Body of pancreas (tissue), 4 donors: ENCODE results near the gene ATP6V1F. TPM values are rescaled to one million over a fixed set of nuclear protein-coding genes. Genes with fewer than 3 reads are reported as not detected.

Experiments used
- ATAC-seq: fragments of 150-250 bp; one replicate; pipeline ENCODE4 v1.9.1; 2016
- DNase-seq, 4 donors: peaks; one replicate each; pipeline ENCODE4 v3.0.0-alpha.2; 2019
- H3K27ac ChIP-seq, 4 donors: fragments of 200-600 bp; sonication (generic); 1 replicate in 3 of 4; 2 replicates in 1 of 4; pipeline versions ENCODE4 v1.5.1 to v1.6.1; 2016 to 2019; ENCODE audit warnings: mild to moderate bottlenecking in 1 of 4, mixed read lengths in 1 of 4, moderate library complexity in 1 of 4
- H3K27me3 ChIP-seq, 2 donors: fragments of 200-600 bp; sonication (generic); one replicate each; pipeline ENCODE4 v1.6.0; 2016; ENCODE audit warnings: mild to moderate bottlenecking in 1 of 2
- H3K36me3 ChIP-seq, 2 donors: fragments of 200-600 bp; sonication (generic); replicated peaks in 1 of 2; 2 replicates each; pipeline ENCODE4 v1.5.1; 2016; ENCODE audit warnings: low read depth in 2 of 2; ENCODE audit not compliant: insufficient read depth in 1 of 2
- H3K4me1 ChIP-seq: fragments of 200-600 bp; sonication (generic); one replicate; pipeline ENCODE4 v1.6.0; 2016
- H3K4me3 ChIP-seq, 2 donors: fragments of 200-600 bp; sonication (generic); 1 replicate in 1 of 2; 2 replicates in 1 of 2; pipeline ENCODE4 v1.5.1; 2016 to 2019
- H3K9me3 ChIP-seq, 3 donors: fragments of 200-600 bp; sonication (generic); 1 replicate in 2 of 3; 2 replicates in 1 of 3; pipeline ENCODE4 v1.5.1; 2016
- POLR2A ChIP-seq, 3 donors: fragments of 450-650 bp; IDR thresholded peaks; one replicate each; pipeline ENCODE4 v1.6.1; 2016; ENCODE audit warnings: antibody characterized with exemption in 3 of 3, mild to moderate bottlenecking in 2 of 3
- whole genome bisulfite sequencing, 2 donors: methylation state at CpG; one replicate each; pipeline ENCODE4 v1.1.5; 2017; 5-methylcytosine and 5-hydroxymethylcytosine counted together
- intact Hi-C: fragments of 100-400 bp; cut with DNase I; formaldehyde crosslinking; loops from one replicate; pipeline ENCODE4 v1.15.1; 2023
- total RNA-seq, 2 donors: library from RNA; depleted of rRNA; stranded (reverse); fragments of >200 nt; gene quantifications; one replicate each; pipeline ENCODE4 v1.1.0, GENCODE V29; 2016
- TF ChIP-seq, protein P1 (sequence below), 7 experiments: fragments of 450-650 bp in 4 of 7; fragments of 200-600 bp in 3 of 7; sonication (generic) in 3 of 7; IDR thresholded peaks; one replicate each; pipeline ENCODE4 v1.5.1; 2016 to 2019; ENCODE audit warnings: antibody characterized with exemption in 7 of 7

ATP6V1F gene
- total RNA-seq, 2 donors from 2014 or later: 36.3 to 45.8 TPM

DNA sequence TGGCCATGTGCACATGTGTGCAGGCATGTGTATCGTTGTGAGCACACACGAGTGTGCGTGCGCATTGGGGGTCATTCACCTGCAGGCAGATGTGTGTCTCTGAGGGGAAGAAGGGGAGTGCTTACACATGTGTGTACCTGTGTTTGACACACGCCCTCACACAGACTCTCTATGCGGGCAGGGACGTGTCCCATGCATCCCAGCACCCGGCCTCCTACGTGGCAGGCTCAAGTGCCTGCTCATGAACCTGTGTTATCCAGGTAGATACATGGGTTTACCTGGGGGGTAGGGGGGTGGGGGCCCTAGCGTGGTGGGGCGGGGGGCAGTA is 29.2 kb downstream of the ATP6V1F start:
- ATAC-seq (no peak), DNase-seq (peak in 1 of 4 donors; percentile 4)
- intact Hi-C loops: no loop called here
- WGBS, 2 donors: 80 to 86% methylated on average over 10 to 11 of the region's 11 CpGs
- Histone ChIP-seq H3K4me1 (peaks cover 8% of the 10 kb centered on the region), H3K27ac (no peak overlapping the region), H3K9me3 (no peaks in the 10 kb centered on the region), H3K27me3 (peaks cover 0 to 12% of the 10 kb centered on the region in 2 donors), H3K36me3 (no peaks in the 10 kb centered on the region), H3K4me3 (no peak overlapping the region)
- no peak for TF ChIP-seq POLR2A (IDR thresholded peaks at IDR 0.05)
- TF ChIP-seq, protein P1, sequence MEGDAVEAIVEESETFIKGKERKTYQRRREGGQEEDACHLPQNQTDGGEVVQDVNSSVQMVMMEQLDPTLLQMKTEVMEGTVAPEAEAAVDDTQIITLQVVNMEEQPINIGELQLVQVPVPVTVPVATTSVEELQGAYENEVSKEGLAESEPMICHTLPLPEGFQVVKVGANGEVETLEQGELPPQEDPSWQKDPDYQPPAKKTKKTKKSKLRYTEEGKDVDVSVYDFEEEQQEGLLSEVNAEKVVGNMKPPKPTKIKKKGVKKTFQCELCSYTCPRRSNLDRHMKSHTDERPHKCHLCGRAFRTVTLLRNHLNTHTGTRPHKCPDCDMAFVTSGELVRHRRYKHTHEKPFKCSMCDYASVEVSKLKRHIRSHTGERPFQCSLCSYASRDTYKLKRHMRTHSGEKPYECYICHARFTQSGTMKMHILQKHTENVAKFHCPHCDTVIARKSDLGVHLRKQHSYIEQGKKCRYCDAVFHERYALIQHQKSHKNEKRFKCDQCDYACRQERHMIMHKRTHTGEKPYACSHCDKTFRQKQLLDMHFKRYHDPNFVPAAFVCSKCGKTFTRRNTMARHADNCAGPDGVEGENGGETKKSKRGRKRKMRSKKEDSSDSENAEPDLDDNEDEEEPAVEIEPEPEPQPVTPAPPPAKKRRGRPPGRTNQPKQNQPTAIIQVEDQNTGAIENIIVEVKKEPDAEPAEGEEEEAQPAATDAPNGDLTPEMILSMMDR (IDR thresholded peaks at IDR 0.05): no peak

DNA sequence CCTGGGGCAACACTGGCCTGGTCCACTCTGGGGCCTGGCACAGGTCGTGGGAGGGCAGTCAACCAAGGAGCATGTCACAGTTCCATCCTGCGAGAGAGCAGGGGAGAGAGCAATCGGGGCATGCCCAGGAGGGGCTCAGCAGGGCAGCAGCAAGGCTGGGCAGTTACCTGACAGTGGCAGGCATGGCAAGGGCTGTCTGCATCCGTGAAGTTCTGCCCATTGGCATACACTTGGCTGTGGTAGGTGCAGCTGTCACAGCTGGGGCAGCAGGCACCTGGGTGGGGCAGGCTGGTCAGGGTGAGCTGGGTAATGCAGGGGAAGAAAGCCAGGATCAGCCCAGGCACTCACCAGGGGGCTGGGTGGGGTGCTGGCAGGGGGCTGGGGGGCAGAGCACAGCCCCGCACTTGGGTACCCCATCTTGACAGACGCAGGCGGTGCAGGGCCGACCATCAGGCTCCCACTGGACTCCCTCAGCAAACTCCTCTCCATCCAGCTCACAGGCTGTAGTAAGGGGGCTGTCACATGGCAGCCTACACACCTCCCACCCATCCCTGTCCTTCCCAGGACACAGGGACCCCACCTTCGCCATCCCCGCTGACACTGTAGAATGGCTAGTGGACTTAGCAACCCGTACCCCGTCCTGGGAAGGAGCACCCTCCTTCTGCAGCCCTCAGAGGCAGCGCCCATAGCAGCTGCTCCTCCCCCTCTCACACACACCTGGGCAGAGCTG is 30.0 kb downstream of the ATP6V1F start:
- Histone ChIP-seq H3K27me3 (peaks cover 0 to 12% of the 10 kb centered on the region in 2 donors), H3K36me3 (no peaks in the 10 kb centered on the region), H3K4me1 (peaks cover 8% of the 10 kb centered on the region), H3K9me3 (no peaks in the 10 kb centered on the region), H3K27ac (no peak overlapping the region), H3K4me3 (no peak overlapping the region)
- ATAC-seq (no peak), DNase-seq (peak in 1 of 4 donors; percentile 2)
- intact Hi-C loops: no loop called here
- no peak for TF ChIP-seq POLR2A (IDR thresholded peaks at IDR 0.05)
- WGBS, 2 donors: 82 to 87% methylated on average over 5 to 12 of the region's 13 CpGs

DNA sequence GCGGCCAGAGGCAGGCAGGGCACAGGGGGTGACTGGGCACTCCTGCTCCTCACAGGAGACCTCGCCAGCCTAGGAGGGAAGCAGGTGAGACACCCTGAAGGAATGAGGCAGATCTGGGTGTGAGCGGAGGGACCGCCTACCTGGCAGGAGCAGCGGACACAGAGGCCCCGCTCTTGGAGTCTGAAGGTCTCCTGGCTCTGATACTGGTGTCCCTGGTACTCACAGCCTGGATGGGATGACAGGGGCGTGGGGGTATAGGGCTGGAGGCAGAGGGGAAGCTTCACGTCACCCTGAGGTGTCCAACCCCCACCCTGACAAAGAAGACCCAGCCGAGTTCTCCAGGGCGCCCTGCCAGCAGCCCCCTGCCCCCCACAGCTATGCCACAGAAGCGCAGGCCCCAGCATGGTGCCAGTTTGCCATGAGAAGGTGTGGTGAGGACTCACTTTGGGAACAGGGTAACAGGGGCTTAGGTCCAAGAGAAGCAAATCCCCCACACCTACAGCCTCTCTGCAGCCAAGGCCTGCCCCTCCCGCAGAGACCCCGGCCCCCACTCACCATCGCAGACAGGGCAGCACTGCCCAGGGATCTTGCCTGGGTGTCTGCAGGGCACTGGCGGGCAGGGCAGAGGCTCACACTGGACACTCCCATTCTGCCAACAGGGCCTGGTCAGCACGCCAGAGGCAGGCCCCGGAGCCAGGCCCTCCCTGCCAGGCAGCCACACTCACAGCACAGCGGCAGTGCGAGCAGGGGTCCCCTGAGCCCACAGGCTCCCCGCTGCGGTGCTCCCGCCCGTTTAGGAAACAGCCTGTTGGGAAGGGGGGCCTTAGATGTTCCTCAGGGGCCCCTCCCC is 30.8 kb downstream of the ATP6V1F start:
- peaks cover 0 to 12% of the 10 kb centered on the region in 2 donors for H3K27me3 ChIP-seq
- no peak overlapping the region for H3K4me3 ChIP-seq
- H3K9me3 ChIP-seq: no peaks in the 10 kb centered on the region
- DNase-seq (no peak), ATAC-seq (no peak)
- 57 to 85% methylated on average over 6 to 22 of the region's 23 CpGs for WGBS, 2 donors
- TF ChIP-seq, protein P1 (IDR thresholded peaks at IDR 0.05): no peak
- no peak for TF ChIP-seq POLR2A (IDR thresholded peaks at IDR 0.05)
- H3K4me1 ChIP-seq: peaks cover 8% of the 10 kb centered on the region
- H3K36me3 ChIP-seq: no peaks in the 10 kb centered on the region
- intact Hi-C loops: no loop called here
- no peak overlapping the region for H3K27ac ChIP-seq

DNA sequence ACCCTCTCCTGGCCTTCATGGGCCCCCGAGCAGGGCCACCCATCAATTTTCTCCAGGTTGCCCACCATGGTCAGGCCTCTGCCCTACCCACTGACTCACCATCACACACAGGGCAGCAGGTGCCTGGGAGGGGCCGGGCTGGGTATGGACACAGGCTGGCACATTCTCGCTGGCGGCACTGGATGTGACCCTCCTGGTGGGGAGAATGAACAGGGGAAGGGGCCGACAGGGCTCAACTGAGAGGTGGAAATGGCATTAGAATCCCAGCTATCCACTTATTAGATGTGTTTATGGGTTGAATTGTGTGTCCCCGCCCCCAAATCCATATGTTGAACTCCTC is 31.4 kb downstream of the ATP6V1F start:
- WGBS, 2 donors: 81 to 87% methylated on average over 5 to 6 of the region's 6 CpGs
- DNase-seq: peak in 1 of 4 donors; percentile 7
- Histone ChIP-seq H3K36me3 (no peaks in the 10 kb centered on the region), H3K27ac (no peak overlapping the region), H3K4me3 (no peak overlapping the region), H3K9me3 (no peaks in the 10 kb centered on the region), H3K4me1 (peaks cover 8% of the 10 kb centered on the region), H3K27me3 (peaks cover 0 to 12% of the 10 kb centered on the region in 2 donors)
- intact Hi-C loops: no loop called here
- TF ChIP-seq, protein P1 (IDR thresholded peaks at IDR 0.05): no peak
- no peak for TF ChIP-seq POLR2A (IDR thresholded peaks at IDR 0.05)
- no peak for ATAC-seq

DNA sequence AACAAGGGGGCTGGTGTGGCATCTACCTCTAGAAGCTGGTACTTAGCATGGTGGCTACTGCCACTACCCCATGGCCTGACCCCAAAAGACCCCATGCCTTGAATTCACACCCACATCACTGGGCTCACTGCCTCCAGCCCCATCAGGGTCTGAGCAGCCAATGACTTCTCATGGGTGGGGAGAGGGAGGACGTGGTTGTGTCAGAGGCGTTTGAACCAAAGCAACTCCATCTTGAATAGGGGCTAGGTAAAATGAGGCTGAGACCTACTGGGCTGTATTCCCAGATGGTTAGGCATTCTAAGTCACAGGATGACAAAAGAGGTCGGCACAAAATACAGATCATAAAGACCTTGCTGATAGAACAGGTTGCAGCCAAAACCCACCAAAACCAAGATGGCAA is 32.7 kb downstream of the ATP6V1F start:
- DNase-seq (no peak), ATAC-seq (no peak)
- H3K4me1 ChIP-seq: peaks cover 8% of the 10 kb centered on the region
- TF ChIP-seq, protein P1 (IDR thresholded peaks at IDR 0.05): no peak
- no peak for TF ChIP-seq POLR2A (IDR thresholded peaks at IDR 0.05)
- H3K4me3 ChIP-seq: no peak overlapping the region
- H3K27ac ChIP-seq: no peak overlapping the region
- H3K36me3 ChIP-seq: no peaks in the 10 kb centered on the region
- H3K27me3 ChIP-seq: peaks cover 0 to 12% of the 10 kb centered on the region in 2 donors
- WGBS, 2 donors: 68 to 70% methylated on average over 3 of the region's 3 CpGs
- intact Hi-C loops: no loop called here
- H3K9me3 ChIP-seq: peaks cover 0 to 4% (median 0%) of the 10 kb centered on the region in 3 donors
